ENCODE data around the gene ITM2C.
A peak's percentile ranks its signal among the peaks of the same experiment; 100 is the strongest.

ITM2C gene

DNA sequence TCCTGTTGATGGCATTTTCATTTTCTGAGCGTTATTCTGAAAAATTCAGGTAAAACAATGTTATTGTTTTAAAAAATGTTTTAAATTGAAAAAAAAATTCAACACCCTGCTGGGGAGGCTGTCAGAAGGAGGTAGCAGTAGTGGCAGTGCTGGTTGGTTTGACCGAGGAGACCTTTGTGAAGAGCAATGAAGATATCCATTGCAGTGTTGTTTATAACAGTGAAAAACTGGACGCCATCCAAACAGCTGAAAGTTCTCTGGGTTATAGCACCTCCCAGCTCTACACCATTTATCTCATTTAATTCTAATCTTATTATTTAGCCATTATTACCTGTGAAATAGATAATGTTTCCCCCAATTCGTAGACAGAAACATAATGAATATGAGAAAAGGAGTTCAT, 12.6 kb upstream of the ITM2C start:
- DNase-seq, result no peak

DNA sequence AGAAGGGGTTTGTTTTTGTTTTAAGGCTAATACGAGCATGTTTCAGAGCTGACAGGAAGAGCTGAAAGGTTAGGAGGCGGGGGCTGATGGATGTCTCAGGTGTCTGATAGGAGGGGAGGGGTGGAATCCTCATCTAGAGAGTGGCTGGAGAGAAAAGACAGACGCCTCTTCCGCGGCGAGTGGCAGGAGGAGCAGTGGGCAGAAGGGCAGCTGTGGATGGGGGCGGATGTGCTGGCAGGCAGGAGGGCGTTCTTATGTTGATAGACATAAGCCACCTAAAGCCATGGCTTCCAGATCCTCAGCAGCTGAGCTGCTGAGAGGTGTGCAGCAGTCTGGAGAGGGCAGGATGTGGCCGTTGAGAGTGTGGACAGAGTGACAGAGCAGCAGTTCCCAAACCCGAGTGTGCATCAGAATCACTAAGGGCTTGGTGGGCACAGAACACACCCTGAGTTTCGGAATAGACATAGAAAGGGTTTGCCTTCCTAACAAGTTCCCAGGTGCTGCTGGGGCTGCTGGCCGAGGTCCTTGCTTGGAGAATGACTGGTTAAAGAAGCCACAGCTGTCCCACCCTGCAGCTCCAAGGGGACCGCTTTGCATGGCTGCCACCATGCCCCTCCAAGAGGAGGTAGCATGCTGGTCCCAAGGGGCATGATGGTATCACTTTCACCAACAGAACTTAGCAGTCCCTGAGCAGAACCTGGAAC, 3.0 kb upstream of the ITM2C start:
- no peak for DNase-seq

DNA sequence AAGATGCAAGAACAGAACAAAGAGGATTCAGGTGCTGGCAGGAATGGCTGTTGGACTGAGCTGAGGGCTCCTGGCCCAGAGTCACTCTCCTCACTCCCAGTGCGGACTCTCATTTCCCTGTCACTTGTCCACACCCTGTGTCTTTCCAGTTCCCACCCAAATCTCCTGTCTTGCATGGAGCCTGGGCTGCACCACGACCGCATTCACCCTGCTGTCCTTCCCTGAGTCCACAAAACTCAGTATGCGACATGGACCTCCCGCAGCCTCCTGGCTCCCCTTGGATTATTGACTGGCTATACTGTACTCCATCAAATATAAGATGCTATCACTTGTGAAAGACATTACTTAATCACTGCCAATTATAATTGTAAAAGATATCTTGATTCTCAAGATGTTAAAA, 2.5 kb upstream of the ITM2C start:
- no peak for DNase-seq

DNA sequence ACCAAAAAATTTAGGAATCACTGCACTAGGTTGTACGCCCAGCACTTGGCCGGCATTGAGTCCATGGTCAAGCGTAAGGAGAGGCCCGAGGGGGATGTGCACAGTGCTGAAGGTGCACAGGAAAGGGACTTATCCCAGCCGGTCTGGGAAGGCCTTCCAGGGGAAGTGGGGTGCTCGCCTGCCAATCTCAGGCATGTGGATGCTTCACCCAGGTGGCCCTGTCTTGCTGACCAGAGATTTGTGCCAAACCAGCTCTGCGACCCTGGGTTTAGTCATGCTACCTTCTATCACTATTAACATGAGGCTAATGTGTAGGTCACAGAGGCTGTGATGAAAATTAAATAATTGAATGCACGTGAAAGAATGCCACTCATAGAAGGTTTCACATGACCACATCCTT, 1.7 kb upstream of the ITM2C start:
- no peak for DNase-seq

DNA sequence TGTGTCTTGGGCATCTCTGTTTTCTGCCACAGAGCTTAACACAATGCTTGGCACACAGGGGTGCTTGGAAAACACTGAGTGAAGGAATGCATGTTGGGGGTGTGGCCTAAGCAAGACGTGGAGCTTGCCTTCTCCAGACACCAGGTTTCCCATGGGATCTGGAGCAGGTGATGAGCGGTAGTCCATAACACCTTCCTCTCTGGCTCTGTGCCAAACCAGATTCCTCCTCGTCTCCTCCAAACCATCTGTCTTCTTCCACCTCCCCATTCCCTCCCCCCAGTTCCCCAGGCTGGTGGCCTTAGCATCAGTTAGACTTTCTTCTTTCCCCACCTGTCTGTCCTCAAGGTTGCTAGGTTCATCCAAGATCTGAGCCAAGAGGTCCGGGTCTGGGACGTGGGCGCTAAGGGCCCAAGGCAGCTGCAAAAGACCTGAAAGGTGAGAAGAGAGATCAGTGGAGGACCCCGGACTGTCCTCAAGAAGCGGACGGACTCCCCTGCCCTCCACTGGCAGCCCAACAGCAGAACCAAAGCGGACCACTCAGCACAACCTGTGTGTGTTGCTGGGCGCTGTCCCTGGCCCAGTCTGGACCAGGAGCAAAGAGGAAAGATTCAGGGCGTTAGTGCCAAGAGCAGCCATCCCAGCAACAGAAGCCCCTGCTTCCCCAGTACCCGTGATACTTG, 1.2 kb upstream of the ITM2C start:
- no peak for DNase-seq

DNA sequence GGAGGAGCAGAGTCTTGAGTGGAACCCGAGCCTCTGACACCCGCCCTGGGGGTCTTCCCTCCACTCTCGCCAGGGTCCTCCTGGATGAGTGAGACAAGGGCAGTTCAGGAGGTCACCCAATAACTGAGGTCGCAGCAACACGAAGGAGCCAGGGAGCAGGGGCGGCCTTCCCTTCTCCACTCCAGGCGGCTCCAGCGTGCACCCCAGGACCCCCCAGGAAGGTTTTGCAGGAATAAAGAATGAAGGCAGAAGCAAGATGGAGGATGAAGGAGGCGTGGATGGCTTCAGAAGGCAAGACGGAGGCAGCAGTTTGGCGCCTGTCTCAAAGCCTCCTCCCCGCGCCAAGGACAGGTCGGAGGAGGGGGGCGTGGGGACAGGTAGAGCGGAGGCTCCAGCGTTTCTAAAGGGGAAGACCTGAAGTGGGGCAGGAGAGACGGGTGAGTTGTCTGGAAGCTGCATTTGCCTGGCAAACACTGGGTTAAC, 579 bp upstream of the ITM2C start:
- DNase-seq, result no peak

DNA sequence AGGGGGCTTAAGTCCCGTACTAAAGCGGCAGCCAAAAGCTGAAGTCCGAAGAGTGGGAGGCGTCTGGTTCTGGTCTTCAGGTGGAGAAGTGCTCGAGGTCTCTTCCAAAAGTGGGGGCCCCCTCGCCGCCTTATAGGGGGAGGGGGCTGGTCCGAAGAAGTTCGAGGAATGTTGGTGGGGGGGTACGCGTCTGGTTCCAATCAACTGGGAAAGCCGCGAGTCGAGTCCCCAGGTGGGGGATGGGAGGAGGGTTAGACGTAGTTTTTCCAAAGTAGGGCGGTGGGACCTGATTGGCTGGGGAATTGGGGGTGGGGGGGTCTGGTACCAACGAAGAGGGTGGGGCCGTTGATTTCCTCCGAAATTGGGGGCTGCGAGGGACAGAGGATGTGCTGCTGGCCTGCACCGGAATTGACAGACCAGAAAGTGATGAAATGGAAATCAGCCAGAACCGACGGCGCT, 594 bp downstream of the ITM2C start:
- no peak for DNase-seq

DNA sequence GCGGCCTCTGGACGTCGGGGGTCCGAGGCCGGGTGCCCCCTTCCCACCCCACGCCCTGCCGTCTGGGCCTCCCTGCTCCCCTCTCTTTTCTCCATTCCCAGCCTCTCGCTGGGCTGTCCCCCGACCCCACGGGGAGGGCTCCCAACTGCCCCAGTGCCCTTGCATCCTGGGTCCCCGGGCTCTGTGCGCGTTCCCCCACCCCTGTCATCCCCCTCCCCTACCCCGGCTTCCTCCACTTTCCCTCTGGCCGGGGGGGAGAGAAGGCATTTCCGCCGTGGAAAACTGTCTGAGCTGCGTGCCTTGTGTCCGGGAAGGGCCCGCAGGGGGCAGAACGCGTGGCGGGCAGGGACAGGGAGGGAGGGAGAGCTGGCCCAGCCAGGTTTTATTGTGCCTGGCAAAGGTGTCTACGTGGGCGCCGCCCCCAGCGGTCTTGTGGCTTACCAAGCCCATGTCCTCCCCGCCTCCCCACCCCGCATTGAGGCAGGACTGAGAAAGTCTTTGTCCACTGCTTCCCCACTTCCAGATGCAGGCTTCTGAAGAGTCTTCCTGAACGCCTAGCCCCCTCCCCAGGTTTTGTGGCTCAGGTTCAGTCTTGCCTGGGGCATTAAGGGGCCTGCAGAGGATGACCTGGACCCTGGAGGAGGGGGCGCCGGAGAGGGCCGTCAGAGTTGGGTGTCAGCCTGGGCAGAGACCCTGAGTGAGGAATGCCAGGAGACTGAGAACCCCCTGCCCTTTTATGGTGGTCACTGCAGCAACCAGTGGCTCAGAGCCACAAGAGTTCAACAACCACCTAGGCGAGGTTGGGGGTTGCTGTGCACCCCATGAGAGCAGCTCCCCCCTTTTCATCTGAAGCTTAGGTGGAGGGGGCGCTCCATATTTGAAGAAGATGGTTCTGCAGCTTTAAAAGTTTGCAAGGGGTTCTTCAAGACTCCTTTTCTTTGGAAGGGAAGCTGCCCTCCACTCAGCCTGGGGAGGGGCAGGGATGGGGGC, 1.3 kb downstream of the ITM2C start:
- DNase-seq, result peak; percentile 18

DNA sequence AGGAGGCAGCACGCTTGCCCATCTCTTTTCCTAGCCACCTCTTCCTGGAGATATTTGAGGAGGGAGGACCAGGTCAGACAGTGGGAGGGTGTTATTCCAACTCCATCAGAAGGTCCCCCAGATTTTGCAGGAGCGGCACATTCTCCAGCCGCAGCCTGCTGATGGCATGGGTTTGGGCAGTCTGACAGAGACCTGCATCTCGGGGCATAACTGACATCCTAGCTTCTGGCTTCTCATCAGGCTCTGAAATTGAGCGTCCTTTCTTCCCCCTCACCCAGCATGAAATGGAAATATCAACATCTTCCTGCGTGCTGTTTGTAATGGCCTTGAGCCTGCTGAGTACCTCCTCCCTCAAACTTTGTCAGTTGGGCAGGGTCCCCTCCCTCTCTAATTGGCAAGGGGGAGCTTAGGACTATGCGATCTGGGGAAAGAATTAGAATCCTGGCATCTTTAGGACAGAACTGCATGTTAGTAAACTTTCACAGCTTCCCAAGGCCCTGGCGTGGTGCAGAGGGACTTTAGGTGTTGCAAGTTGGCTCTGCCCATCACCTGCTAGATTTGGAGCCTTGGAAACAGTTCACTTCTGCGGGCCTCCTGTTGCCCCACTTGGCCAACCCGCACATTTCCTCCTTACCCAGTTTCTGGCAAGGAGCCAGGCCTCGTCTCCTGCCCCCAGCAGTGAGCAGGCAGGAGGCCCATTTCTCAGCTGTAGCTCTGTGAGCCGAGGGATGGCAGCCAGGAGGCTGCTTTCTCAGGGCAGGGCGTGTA, 2.2 kb downstream of the ITM2C start:
- peak; percentile 62 for DNase-seq

DNA sequence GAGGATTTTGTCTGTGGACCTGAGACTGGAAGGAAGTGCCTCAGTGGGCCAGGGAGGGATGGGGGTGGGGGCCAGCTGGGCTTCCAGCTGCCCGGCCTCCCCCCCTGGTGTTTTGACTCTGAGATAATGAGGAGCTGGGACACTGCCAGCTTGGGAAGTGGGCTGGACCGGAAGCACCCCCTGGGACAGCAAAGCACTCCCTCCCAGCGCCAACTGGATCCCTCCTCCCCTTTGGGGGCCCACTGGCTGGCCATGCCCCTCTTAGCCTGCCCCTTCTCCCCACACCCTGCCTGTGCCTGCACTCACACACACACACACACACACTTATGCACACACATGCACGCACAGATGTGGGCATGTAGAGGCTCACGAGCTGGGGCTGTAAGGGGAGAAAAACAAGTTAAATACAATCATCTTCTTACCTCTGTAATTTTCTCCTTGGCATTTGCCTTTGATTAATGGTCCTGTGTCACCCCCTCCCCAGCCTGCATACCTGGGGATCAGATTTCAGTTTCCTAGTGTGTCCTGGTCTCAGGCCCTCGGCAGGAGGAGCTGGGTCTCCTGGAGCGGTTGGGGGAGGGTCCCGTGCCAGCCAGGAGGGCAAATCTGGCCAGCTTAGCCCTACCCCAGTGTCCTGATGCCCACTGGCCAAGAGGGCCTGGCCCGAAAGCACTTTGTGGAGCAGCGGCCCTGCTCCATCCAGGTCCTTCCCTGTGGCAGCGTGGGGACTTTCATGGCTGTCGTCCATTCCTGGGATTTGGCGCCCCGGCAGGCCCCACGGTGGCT, 3.6 kb downstream of the ITM2C start:
- DNase-seq, result no peak

DNA sequence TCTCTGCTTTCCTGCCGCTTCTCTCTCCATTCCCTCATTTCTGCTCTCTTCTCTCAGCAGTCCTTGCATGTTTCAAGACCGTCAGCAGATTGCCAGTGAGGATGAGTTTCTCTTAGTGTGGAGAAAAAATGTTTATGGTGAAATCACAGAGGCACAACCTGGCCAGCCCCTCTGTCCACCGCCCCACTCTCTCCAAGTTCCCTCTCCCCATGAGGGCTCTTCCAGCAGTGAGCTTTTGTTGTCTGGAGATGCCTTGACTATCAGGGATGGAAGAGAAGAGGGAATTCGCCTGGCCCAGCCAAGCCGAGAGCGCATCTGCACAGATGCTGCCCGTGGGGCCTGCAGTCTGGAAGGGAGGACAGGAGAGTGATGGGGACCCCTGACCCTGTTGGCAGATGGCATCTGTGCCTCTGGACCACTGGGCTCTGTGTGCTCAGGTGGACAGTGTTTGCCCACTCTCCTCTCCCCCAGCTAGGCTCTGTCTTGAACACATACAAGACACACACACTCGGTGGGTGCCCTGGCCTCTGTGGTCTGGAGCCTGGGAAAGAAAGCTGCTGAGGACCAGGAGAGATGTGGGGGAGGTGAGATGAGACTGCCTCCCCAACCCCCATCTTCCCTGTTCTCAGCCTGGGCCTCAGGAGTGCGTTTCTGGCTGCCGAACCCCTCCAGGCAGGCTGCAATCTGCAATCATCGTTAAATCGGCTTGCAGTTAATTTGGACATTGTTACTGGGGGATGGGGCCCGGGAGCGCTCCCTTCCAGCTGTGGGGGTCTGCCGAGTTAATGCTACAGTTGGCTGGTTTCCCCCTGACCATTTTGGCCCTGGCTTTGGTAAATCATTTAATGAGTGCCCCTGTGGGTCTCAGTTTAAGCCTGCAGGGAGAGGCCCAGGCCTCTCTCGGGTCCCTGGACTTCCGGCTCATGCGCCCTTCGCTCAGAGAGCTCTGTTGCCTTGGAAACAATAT, 4.5 kb downstream of the ITM2C start:
- DNase-seq, result no peak

DNA sequence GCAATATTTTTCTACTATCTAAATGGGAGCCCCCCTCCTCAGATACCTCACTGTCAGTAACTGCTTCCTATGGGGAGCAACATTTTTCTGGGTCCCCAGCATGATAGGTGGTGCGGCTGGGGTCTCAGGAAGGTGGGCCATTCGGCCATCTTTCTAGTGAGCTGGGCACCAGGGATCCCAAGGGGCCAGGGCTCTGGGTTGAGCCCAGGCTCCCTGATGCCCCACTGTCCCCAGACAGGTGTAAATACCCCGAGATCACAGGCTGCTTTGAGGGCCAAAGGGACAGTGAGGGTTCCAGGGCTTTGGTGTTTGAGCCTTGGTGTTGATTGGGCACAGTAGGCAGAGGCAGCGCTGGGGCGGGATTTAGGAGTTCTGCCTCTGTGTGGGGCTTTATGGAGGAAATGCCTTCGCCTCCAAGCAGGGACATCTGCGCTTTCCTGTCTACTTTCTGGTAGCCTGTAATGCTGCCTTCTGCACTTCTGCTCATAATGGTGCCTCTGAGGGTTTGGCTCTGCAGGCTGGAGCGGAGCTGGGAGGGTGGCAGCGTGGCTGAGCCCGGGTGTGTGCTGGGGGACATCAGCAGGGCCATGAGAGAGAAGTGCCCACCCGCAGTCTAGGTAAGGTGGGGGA, 5.3 kb downstream of the ITM2C start:
- no peak for DNase-seq

DNA sequence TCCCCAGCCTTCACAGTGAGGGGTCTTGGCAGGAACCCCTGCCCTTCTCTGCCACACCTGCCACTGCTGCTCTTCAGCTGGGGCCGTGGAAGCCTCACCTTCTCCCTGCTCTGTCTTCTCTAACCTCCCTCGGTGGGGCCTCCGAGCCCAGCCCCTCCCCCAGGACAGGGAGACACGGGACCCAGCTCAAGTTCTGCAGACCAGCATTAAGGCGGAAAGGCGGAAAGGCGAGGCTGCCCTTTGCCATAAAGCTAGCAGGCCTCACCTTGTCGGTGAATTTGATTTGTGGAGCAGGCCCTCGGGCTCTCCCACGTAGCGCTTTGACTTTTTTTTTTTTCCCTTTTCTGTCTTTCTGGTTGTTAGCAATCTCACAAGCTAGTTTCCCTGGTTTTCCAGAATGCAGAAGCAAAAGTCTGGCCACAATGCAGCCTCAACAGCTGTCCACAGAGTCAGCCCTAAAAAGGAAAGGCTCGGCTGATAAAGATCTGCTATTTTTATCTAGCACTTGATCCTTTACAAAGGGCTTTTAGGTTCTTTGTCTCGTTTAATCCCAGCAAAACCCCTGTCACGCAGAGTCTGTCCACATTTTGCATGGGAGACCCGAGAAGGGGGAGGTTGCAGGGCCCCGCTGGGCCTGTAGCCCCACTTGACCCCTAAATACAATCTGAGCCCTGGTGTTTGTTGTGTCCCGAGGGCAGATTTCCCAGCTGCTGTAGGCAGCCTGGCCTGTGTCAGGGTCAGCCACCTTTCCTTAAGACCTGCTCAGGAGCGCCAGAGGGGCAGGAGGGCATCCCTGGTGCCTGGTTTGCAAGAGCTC, 6.0 kb downstream of the ITM2C start:
- DNase-seq, result no peak

DNA sequence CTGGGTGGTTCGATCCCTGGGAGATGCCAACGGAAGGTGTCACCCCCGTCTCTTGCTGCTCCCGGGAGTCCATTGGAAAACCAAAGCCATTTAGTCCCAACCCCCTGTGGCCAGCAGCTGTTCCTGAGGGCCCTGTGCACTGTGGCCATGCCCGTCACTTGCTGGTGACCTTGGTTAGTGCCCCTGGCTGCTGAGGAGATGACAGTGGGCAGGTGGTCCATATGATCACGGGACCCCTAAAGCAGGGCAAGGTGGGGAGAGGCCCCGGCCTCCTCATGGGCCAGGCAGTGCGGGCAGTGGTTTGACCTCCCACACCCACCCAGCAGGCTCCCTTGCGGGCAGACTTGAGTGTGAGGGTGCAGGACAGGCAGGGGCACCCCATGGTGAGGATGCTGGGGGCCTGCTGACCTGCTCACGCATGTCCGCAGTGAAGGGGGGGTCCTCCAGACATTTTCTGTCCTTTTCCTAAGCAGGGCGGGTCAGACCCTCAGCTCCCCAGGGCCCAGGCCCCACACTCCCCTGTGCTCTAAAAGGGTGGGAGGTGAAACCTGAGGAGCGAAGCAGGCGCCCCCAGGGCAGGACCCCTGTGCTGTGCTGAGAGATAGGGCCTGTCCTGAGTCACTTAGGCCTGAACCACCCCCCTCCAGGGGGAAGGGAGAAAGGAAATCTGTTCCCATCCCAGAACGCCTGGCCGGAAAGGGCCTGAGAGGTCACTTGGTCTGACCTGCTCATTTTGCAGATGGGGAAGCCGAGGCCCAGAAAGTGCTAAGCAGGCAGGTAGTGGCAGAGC, 6.8 kb downstream of the ITM2C start:
- DNase-seq, result no peak

DNA sequence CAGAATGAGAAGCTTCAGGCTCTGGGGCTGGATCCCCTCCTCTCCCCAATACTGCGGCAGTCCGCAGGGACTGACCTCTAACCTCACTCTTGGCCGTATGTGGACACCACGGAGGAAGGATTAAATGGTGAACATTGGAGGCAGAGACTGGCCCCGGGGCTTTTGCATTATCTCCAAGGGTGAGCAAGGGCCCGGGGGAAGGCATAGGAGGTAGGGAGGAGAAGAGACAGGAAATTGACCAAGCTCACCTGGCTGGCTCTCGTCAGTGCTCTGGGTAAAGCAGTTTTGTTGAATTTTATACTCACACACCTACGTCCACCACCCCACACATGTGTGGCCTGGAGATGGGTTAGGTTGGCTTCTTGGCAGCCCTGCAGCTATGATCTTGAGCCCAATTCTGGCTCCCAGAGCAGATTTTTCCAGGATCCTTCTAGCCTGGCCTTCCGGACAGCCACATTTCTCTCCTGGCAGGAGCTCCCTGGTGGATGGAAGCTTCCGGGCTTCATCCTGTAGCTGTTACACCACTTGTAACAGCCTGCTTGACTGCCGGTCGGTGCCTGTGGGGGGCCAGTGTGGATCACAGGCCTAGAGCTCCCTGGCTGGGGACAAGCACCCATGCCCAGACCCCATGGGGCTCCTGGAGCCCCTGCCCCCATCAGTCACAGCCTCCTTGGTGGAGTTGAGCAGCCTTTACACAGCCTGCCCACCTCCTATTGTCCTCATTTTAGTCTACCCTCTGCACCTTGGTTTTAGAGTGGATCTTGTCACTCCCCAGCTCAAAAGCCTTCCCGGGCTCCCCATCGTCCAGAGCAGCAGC, 7.6 kb downstream of the ITM2C start:
- no peak for DNase-seq

DNA sequence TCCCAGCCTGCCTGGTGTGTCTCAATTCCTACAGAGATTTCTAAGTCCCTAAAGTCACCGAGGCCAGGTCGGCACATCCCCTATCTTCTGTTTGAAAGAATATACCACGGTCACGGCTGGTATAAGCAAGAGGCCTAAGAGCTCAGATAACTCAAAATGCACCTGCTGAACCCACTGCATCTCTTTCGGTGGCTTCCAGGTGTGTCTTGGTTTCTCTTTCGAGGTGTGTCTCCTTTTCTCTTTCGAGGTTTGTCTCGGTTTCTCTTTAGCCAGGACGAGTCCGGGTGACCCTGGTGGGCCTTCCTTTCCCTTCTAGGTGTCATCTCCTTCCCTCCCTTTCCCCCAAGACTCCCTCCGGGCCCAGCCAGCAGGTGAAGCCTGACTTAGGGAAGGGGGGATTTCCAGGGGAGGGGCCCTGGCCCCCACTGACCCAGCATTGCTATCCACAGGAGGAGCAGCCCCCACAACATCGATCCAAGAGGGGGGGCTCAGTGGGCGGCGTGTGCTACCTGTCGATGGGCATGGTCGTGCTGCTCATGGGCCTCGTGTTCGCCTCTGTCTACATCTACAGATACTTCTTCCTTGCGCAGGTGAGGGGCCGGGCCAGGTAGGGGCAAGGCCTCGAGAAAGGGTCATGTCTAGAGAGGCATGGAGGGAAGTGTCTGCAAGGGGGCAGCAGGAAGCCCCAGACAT, 8.4 kb downstream of the ITM2C start:
- no peak for DNase-seq
